Neural progenitor cell (in vitro differentiated cells): Measurements from ENCODE around the gene BRAT1.

Source experiments
- EZH2phosphoT487 ChIP-seq: fragments of 200-600 bp; sonication (generic); IDR thresholded peaks from 2 replicates; pipeline ENCODE4 v1.6.1; 2017; ENCODE audit warnings: antibody characterized with exemption
- TF ChIP-seq, protein P1 (sequence below): fragments of 200-600 bp; sonication (generic); IDR thresholded peaks from 2 replicates; pipeline ENCODE4 v1.5.1; 2017; ENCODE audit warnings: antibody characterized with exemption, mild to moderate bottlenecking

- TF ChIP-seq, protein P1, sequence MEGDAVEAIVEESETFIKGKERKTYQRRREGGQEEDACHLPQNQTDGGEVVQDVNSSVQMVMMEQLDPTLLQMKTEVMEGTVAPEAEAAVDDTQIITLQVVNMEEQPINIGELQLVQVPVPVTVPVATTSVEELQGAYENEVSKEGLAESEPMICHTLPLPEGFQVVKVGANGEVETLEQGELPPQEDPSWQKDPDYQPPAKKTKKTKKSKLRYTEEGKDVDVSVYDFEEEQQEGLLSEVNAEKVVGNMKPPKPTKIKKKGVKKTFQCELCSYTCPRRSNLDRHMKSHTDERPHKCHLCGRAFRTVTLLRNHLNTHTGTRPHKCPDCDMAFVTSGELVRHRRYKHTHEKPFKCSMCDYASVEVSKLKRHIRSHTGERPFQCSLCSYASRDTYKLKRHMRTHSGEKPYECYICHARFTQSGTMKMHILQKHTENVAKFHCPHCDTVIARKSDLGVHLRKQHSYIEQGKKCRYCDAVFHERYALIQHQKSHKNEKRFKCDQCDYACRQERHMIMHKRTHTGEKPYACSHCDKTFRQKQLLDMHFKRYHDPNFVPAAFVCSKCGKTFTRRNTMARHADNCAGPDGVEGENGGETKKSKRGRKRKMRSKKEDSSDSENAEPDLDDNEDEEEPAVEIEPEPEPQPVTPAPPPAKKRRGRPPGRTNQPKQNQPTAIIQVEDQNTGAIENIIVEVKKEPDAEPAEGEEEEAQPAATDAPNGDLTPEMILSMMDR: no peak
- TF ChIP-seq EZH2phosphoT487: no peak
Observed at GRCh38 chr7:2514473-2515423, 40.6 kb downstream of the BRAT1 start.
